Body of pancreas (tissue), 4 donors: ENCODE data around the gene CD22. TPM values are rescaled to one million over a fixed set of nuclear protein-coding genes. Genes with fewer than 3 reads are reported as not detected.

Experiments
- ATAC-seq: fragments of 150-250 bp; one replicate; pipeline ENCODE4 v1.9.1; 2016
- DNase-seq, 4 donors: peaks; one replicate each; pipeline ENCODE4 v3.0.0-alpha.2; 2019
- H3K27ac ChIP-seq, 4 donors: fragments of 200-600 bp; sonication (generic); 1 replicate in 3 of 4; 2 replicates in 1 of 4; pipeline versions ENCODE4 v1.5.1 to v1.6.1; 2016 to 2019; ENCODE audit warnings: mild to moderate bottlenecking in 1 of 4, mixed read lengths in 1 of 4, moderate library complexity in 1 of 4
- H3K27me3 ChIP-seq, 2 donors: fragments of 200-600 bp; sonication (generic); one replicate each; pipeline ENCODE4 v1.6.0; 2016; ENCODE audit warnings: mild to moderate bottlenecking in 1 of 2
- H3K36me3 ChIP-seq, 2 donors: fragments of 200-600 bp; sonication (generic); replicated peaks in 1 of 2; 2 replicates each; pipeline ENCODE4 v1.5.1; 2016; ENCODE audit warnings: low read depth in 2 of 2; ENCODE audit not compliant: insufficient read depth in 1 of 2
- H3K4me1 ChIP-seq: fragments of 200-600 bp; sonication (generic); one replicate; pipeline ENCODE4 v1.6.0; 2016
- H3K4me3 ChIP-seq, 2 donors: fragments of 200-600 bp; sonication (generic); 1 replicate in 1 of 2; 2 replicates in 1 of 2; pipeline ENCODE4 v1.5.1; 2016 to 2019
- H3K9me3 ChIP-seq, 3 donors: fragments of 200-600 bp; sonication (generic); 1 replicate in 2 of 3; 2 replicates in 1 of 3; pipeline ENCODE4 v1.5.1; 2016
- CTCF ChIP-seq, 7 experiments: fragments of 450-650 bp in 4 of 7; fragments of 200-600 bp in 3 of 7; sonication (generic) in 3 of 7; IDR thresholded peaks; one replicate each; pipeline ENCODE4 v1.5.1; 2016 to 2019; ENCODE audit warnings: antibody characterized with exemption in 7 of 7
- POLR2A ChIP-seq, 3 donors: fragments of 450-650 bp; IDR thresholded peaks; one replicate each; pipeline ENCODE4 v1.6.1; 2016; ENCODE audit warnings: antibody characterized with exemption in 3 of 3, mild to moderate bottlenecking in 2 of 3
- WGBS, 2 donors: methylation state at CpG; one replicate each; pipeline ENCODE4 v1.1.5; 2017; 5-methylcytosine and 5-hydroxymethylcytosine counted together
- intact Hi-C: fragments of 100-400 bp; cut with DNase I; formaldehyde crosslinking; loops from one replicate; pipeline ENCODE4 v1.15.1; 2023
- microRNA-seq, 2 donors: library from miRNA; unstranded; fragments of <30 nt; microRNA quantifications; one replicate each; pipeline ENCODE4, GENCODE V29; 2016; ENCODE audit warnings: borderline number of aligned reads in 2 of 2, borderline replicate concordance in 2 of 2
- total RNA-seq, 2 donors: library from RNA; depleted of rRNA; stranded (reverse); fragments of >200 nt; gene quantifications; one replicate each; pipeline ENCODE4 v1.1.0, GENCODE V29; 2016

CD22 gene
- total RNA-seq, 2 donors from 2014 or later = 0.52 to 3.0 TPM

GRCh38 chr19:35396240-35396885 is 67.4 kb downstream of the CD22 start:
- Histone ChIP-seq H3K9me3 (no peaks in the 10 kb centered on the region), H3K27me3 (no peaks in the 10 kb centered on the region), H3K27ac (peak overlapping the region; percentile 45 to 69 (median 56)), H3K4me1 (peaks cover 16% of the 10 kb centered on the region), H3K36me3 (no peaks in the 10 kb centered on the region), H3K4me3 (no peak overlapping the region)
- ATAC-seq (no peak), DNase-seq (no peak)
- no peak for TF ChIP-seq POLR2A (IDR thresholded peaks at IDR 0.05)
- no peak for TF ChIP-seq CTCF (IDR thresholded peaks at IDR 0.05)
- 80 to 87% methylated on average over 14 of the region's 14 CpGs for WGBS, 2 donors
- intact Hi-C loops = no loop called here

Small RNAs within 50 kb of the gene (microRNA-seq; reads per million reads assigned to microRNA genes)
- gene MIR5196 = 0 to 0.45 reads per million in 2 donors

Other genes with a start within 250 kb of the CD22 start
- gene FXYD3, start 213.4 kb upstream of the CD22 start, total RNA-seq = 10 to 100 TPM; 13.5 to 51.6 TPM
- 1 to 10 TPM; 1.6 to 3.9 TPM for gene LGI4, start 194.1 kb upstream of the CD22 start, total RNA-seq
- 1 to 10 TPM; 1.6 to 9.1 TPM for gene FXYD1, start 190.4 kb upstream of the CD22 start, total RNA-seq
- gene FXYD7, start 185.9 kb upstream of the CD22 start, total RNA-seq = 1 to 10 TPM in 1 of 2 donors, under 1 TPM in 1; 0.52 to 1.3 TPM
- 10 to 100 TPM; 11.5 to 17.1 TPM for gene FXYD5, start 174.5 kb upstream of the CD22 start, total RNA-seq
- not detected for gene FAM187B, start 100.4 kb upstream of the CD22 start, total RNA-seq
- gene LSR, start 80.2 kb upstream of the CD22 start, total RNA-seq = 10 to 100 TPM; 67.5 to 80.1 TPM
- gene USF2, start 60.2 kb upstream of the CD22 start, total RNA-seq = 10 to 100 TPM; 76.8 to 91.3 TPM
- gene HAMP, start 46.7 kb upstream of the CD22 start, total RNA-seq = not detected
- 1 to 10 TPM in 1 of 2 donors, not detected in 1; 1.6 TPM for gene MAG, start 37.0 kb upstream of the CD22 start, total RNA-seq
- 1 to 10 TPM; 1.6 to 2.3 TPM for gene FFAR1, start 18.7 kb downstream of the CD22 start, total RNA-seq
- not detected for gene FFAR3, start 29.3 kb downstream of the CD22 start, total RNA-seq
- gene GPR42, start 41.9 kb downstream of the CD22 start, total RNA-seq = not detected
- not detected for gene FFAR2, start 119.1 kb downstream of the CD22 start, total RNA-seq
- gene KRTDAP, start 161.3 kb downstream of the CD22 start, total RNA-seq = not detected
- 100 to 1,000 TPM; 146 TPM for gene DMKN, start 184.5 kb downstream of the CD22 start, total RNA-seq
- not detected for gene SBSN, start 199.1 kb downstream of the CD22 start, total RNA-seq
- not detected for gene GAPDHS, start 204.3 kb downstream of the CD22 start, total RNA-seq
- 10 to 100 TPM; 59.4 to 67.9 TPM for gene TMEM147, start 216.4 kb downstream of the CD22 start, total RNA-seq
- 1 to 10 TPM in 1 of 2 donors, not detected in 1; 8.2 TPM for gene ATP4A, start 234.5 kb downstream of the CD22 start, total RNA-seq